HG02885 (cell line): Measurements from ENCODE around the gene RASGEF1C.

ENCODE experiments used
- ATAC-seq: cut with Tn5 transposase; IDR thresholded peaks from one replicate; pipeline ENCODE4 v1.9.1; 2021; ENCODE audit warnings: mild to moderate bottlenecking; ENCODE audit not compliant: unreplicated experiment, poor library complexity

RASGEF1C gene

GRCh38 chr5:180209137-180209581 is at the start of gene RASGEF1C:
TSS of gene RASGEF1C (minus strand) at chr5:180209211. CDS start at chr5:180138052, 71,159 bp downstream.
- peak; percentile 62 for ATAC-seq

- ATAC-seq, result no peak
These were observed 44.2 kb upstream of the RASGEF1C start for GRCh38 chr5:180253036-180253824.

GRCh38 chr5:180251887-180252286 is 42.9 kb upstream of the RASGEF1C start:
- ATAC-seq, result no peak

GRCh38 chr5:180251141-180251540 is 42.1 kb upstream of the RASGEF1C start:
- ATAC-seq, result no peak

GRCh38 chr5:180250329-180250728 is 41.3 kb upstream of the RASGEF1C start:
- no peak for ATAC-seq

GRCh38 chr5:180241600-180241999 is 32.6 kb upstream of the RASGEF1C start:
- no peak for ATAC-seq

GRCh38 chr5:180238631-180239030 is 29.6 kb upstream of the RASGEF1C start:
- ATAC-seq, result no peak

- no peak for ATAC-seq
These were observed 26.8 kb upstream of the RASGEF1C start for GRCh38 chr5:180235846-180236245.

GRCh38 chr5:180235077-180235476 is 26.1 kb upstream of the RASGEF1C start:
- no peak for ATAC-seq

GRCh38 chr5:180234271-180234670 is 25.3 kb upstream of the RASGEF1C start:
- no peak for ATAC-seq

- ATAC-seq, result no peak
These were observed 24.7 kb upstream of the RASGEF1C start for GRCh38 chr5:180233729-180234128.

GRCh38 chr5:180230017-180230416 is 21.0 kb upstream of the RASGEF1C start:
- ATAC-seq, result no peak

- no peak for ATAC-seq
These were observed 13.0 kb upstream of the RASGEF1C start for GRCh38 chr5:180222056-180222455.

- no peak for ATAC-seq
These were observed 8.8 kb upstream of the RASGEF1C start for GRCh38 chr5:180217797-180218196.

- ATAC-seq, result no peak
These were observed 7.7 kb upstream of the RASGEF1C start for GRCh38 chr5:180216646-180217171.

- no peak for ATAC-seq
These were observed 7.0 kb upstream of the RASGEF1C start for GRCh38 chr5:180215783-180216630.

GRCh38 chr5:180214870-180215770 is 6.1 kb upstream of the RASGEF1C start:
- no peak for ATAC-seq

GRCh38 chr5:180213657-180214207 is 4.7 kb upstream of the RASGEF1C start:
- ATAC-seq, result no peak

GRCh38 chr5:180213256-180213600 is 4.2 kb upstream of the RASGEF1C start:
- ATAC-seq, result no peak
